ENCODE measurements around the gene PCNX2.
"Not testable (repeated sequence)": the region's sequence is repeated elsewhere in the genome, so short reads cannot be mapped to it uniquely, and the experiment has no call there.

The PCNX2 gene

GRCh38 chr1:233217832-233218231 lies 77.7 kb downstream of the PCNX2 start:
- DNase-seq: no peak

DNA sequence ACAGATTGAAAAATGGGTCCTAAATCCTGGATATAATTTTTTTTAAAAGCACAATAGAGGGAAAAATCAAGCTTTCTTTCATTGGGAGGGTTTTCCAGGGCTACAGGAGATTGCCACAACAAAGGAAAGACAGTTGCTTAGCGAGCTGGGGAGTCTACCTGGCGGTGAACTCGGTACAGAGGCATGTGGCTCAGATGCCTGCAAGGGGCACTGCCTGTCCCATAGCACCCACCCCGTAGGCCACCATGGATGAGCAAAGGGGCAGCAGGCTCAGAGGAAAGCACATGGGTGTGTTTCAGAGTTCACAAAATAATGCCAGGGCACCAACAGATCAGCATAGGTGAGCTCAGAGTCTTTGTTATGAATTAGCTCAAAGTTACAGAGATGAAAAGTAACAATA lies 79.5 kb downstream of the PCNX2 start:
- DNase-seq: no peak

DNA sequence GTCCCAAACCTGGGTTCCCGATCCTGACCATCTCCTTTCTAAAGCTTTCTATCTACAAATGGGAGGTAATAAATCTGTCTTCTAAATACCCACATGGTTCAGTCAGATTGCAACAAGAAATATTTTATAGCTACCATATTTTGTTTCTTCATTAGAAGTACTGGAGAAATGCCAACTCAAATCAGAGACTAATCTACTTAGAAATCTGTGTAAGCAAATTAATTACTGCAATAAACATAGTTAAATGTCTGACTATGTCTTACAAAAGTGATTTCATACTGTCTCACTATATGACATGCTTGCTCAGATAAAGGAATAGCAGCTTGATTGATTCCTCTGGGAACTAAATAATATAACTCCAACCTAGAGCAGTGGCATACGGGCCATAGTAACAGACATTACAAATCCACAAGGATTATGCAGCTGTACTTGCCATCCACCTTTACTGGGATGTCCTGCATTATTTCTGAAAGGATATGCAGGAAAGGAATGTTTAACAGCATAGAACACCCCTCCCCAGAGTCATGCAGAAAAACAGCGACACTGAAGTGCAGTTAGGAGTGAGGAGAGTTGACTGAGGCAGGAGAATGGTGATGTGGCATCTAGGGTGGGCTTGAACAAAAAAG lies 80.3 kb downstream of the PCNX2 start:
- no peak for DNase-seq

DNA sequence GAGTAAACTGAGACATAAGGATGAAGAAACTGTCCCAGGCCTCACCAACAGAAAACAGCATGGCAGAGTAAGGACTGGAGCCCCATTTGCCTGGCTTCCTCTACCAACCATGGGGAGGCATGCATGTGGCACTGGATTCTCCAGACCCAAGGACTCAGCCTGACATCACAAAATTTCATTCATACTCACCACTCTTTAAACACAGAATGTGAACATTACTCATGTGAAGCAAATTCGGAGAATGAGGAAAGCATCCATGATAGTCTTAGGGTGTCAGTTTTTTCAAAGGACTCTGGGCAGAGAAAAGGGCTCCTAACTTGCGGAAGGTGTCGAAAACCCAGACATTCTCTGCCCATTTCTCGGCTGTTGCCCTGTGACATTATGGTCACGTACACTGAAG lies 83.9 kb downstream of the PCNX2 start:
- no peak for DNase-seq

GRCh38 chr1:233211106-233211505 lies 84.4 kb downstream of the PCNX2 start:
- DNase-seq: no peak

GRCh38 chr1:233209481-233209880 lies 86.0 kb downstream of the PCNX2 start:
- DNase-seq: no peak

- no peak for DNase-seq
These were observed 86.8 kb downstream of the PCNX2 start for GRCh38 chr1:233208687-233209086.

DNA sequence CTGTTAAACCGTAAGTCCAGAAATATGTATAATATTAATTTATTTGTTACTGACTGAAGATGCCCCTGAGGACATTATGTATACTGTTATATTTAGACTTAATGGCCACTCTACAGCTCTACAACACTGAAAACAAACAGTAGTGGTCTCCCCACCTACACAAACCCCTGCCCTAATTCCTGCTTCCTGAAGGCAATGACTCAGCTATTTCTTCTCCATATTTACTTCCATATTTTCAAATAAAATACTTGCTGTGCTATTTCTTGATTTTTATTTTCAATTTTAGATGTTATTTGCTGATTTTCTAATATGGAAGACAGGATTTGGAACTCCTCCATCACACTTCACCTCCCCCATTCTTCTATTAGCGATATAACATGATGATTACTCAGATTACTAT lies 97.6 kb downstream of the PCNX2 start:
- DNase-seq: no peak

DNA sequence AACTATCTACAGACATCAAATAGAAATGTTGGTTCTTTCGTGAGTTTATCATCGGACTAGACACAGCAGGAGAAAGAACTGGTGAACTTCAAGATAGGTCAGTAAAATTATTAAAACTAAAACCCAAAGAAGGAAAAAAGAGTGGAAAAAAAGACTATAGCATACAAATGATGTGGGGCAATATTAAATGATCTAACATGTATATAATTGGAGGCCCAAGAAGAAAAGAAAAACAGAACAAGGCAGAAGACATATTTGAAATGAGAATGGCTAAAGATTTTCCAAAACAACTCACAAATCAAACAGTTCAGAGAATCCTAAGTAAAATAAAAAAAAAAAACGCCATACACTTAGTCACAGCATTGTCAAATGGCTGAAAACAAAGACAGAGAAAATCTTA lies 101.8 kb downstream of the PCNX2 start:
- no peak for DNase-seq

GRCh38 chr1:233190987-233191386 lies 104.5 kb downstream of the PCNX2 start:
- no peak for DNase-seq

DNA sequence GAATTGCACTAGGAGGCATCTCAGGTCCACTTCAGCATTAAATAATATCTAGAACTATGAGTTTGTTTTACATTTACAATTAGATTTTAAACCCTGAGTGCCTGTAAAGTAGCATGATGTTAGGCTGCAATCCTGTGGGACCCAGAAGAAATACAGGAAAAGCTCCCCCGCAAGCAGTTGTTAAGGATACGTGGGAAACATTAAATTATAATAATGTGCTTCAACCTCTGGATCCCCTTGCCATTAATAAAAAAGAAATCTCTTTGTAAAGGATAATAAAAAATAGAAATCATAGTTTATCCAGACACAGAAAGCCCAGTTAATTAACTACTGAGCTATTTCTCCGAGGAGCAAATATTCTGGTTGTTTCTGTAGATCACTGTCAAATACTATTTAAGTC lies 106.0 kb downstream of the PCNX2 start:
- DNase-seq: no peak

GRCh38 chr1:233188061-233188460 lies 107.5 kb downstream of the PCNX2 start:
- no peak for DNase-seq

GRCh38 chr1:233183226-233184020 lies 112.1 kb downstream of the PCNX2 start:
- DNase-seq: no peak

GRCh38 chr1:233182587-233182986 lies 112.9 kb downstream of the PCNX2 start:
- no peak for DNase-seq

DNA sequence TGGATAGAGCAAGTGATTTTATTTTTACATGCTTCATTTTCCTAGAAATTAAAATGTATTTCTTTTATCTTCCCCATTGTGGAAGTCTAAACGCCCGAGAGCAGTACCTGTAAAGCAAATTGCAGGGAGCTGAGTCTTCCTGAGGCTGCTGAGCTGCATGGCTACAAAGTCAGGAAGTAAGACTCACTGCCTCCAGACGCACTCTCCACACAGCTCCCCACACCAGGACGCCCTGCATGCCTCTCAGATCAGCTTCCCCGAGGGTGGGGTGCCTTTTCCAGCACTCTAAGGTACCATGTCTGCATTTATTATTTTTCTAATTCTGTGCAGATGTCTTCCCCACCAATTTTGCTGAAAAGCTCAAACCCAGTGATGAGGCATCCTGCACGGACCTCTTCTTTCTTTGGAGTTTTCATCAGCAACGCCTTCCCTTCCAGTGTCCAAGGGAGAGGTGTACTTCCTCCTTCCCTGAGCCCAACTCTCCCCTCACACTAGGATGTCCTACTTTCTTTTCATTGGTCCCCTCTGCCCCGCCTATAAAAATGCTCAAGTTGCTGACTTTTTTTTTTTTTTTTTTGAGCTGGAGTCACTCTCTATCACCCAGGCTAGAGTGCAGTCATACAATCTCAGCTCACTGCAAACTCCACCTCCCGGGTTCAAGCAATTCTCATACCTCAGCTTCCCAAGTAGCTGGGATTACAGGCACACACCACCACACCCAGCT lies 114.7 kb downstream of the PCNX2 start:
- DNase-seq: no peak

GRCh38 chr1:233179638-233180037 lies 115.9 kb downstream of the PCNX2 start:
- DNase-seq: not testable (repeated sequence)

DNA sequence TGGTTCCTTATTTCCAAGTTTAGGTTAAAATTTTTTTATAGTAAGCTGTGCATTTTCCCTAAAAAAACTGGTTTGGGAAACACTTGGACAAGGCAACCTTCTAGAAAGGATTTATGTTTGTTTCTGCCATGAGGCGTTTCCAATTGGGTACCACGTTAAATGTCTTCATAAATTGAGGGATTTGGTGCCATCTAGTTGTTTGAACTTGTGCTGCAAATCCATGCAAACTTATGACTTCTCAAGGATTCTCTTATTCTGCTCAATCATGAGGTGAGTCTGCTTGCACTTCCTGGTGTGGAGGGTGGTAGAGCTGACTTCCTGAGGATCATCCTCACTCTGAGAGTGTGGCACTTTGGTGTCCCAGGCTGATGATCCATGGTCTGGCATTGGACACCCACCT lies 123.3 kb downstream of the PCNX2 start:
- DNase-seq: no peak

GRCh38 chr1:233170741-233171140 lies 124.8 kb downstream of the PCNX2 start:
- DNase-seq: no peak

GRCh38 chr1:233168384-233168783 lies 127.1 kb downstream of the PCNX2 start:
- DNase-seq: no peak

- no peak for DNase-seq
These were observed 128.6 kb downstream of the PCNX2 start for GRCh38 chr1:233166896-233167295.

DNA sequence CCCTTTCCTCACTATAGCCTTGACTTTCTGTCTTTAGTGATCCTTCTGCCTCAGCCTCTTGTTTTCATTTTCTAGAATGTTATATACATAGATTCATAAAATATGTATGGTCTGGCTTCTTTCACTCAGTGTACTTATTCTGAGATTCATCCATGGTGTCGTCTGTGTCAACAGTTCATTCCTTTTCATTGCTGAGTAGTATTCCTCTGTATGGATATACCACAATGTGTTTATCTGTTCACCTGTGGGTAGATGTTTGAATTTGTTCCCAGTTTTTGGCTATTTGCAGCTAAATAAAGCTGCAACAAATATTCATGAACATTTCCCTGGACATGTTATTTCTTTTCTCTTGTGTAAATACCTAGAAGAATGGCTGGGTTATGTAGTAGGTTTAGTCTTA lies 131.8 kb downstream of the PCNX2 start:
- DNase-seq: no peak

DNA sequence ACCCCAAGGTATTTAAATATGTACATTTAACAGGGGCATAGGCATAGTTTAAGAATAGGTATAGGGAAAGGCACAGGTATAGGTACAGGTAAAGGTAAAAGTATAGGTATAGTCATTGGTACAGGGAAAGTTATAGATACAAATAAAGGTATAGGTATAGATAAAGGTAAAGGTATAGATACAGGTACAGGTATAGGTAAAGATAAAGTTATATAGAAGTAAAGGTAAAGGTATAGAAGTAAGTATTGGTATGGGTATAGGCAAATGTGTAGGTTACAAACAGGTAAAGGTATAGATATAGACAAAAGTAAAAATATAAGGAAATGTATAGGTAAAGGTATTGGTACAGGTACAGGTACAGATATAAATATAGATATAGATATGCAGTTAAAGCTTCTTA lies 137.2 kb downstream of the PCNX2 start:
- DNase-seq: no peak

DNA sequence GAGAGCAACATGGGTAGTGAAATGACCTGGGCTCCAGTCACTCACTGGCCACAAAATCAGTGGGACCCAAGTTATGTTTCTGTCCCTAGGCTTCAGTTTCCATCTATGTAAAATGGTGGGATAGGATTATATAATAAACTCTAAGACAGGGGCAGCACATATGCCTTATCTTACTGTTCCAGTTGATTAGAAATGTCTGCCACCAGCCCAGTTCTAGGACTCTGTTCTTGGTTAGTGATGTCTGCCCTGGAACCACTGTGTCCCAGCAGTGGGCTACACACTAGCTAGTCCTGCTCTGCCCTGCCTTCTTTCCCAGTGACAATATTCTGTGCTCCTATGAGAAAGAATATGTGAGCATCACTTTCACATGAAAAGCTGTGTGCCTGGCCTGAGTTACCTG lies 138.3 kb downstream of the PCNX2 start:
- no peak for DNase-seq

GRCh38 chr1:233151861-233152260 lies 143.7 kb downstream of the PCNX2 start:
- DNase-seq: no peak
